ENCODE data around the gene CLEC2B.

Gene CLEC2B

DNA sequence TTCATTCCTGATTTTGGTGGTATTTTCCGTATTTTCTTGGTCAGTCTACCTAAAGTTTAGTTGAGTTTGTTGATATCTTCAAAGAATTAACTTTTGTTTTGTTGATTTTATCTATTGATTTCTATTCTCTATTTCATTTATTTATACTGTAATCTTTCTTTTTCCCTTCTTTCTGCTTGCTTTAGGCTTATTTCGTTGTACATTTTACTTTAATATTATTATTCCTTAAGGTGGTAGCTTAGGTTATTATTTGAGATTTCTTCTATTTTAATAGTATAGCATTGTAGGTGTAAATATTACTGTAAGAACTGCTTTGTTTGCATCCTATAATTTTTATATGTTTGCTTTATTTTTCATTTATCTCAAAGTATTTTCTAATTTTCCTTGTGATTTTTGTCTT lies 63.3 kb downstream of the CLEC2B start:
- no peak for DNase-seq
